NCI-H748 (cell line): ENCODE data around the gene FHIT.
"Not testable (repeated sequence)": the region's sequence is repeated elsewhere in the genome, so short reads cannot be mapped to it uniquely, and the experiment has no call there.

Source experiments
- DNase-seq: peaks from one replicate; lab custom pipeline; 2025; ENCODE audit not compliant: unreplicated experiment; lab: John Stamatoyannopoulos, UW

The FHIT gene

GRCh38 chr3:60585918-60586317, 665.3 kb downstream of the FHIT start:
- no peak for DNase-seq

GRCh38 chr3:60584250-60584649, 667.0 kb downstream of the FHIT start:
- DNase-seq: no peak

GRCh38 chr3:60582288-60582687, 669.0 kb downstream of the FHIT start:
- DNase-seq: peak; percentile 11

GRCh38 chr3:60580809-60581208, 670.4 kb downstream of the FHIT start:
- no peak for DNase-seq

GRCh38 chr3:60579734-60580133, 671.5 kb downstream of the FHIT start:
- DNase-seq: no peak

GRCh38 chr3:60578936-60579335, 672.3 kb downstream of the FHIT start:
- DNase-seq: no peak

- no peak for DNase-seq
These were observed 673.7 kb downstream of the FHIT start for GRCh38 chr3:60577601-60578000.

GRCh38 chr3:60575718-60576272, 675.5 kb downstream of the FHIT start:
- no peak for DNase-seq

- DNase-seq: no peak
These were observed 677.0 kb downstream of the FHIT start for GRCh38 chr3:60574046-60574769.

- DNase-seq: no peak
These were observed 677.8 kb downstream of the FHIT start for GRCh38 chr3:60573494-60573893.

- DNase-seq: no peak
These were observed 679.7 kb downstream of the FHIT start for GRCh38 chr3:60571511-60571910.

- no peak for DNase-seq
These were observed 694.1 kb downstream of the FHIT start for GRCh38 chr3:60557122-60557521.

- no peak for DNase-seq
These were observed 695.4 kb downstream of the FHIT start for GRCh38 chr3:60555686-60556354.

GRCh38 chr3:60553144-60553543, 698.1 kb downstream of the FHIT start:
- DNase-seq: no peak

- no peak for DNase-seq
These were observed 698.7 kb downstream of the FHIT start for GRCh38 chr3:60552581-60552980.

- no peak for DNase-seq
These were observed 699.6 kb downstream of the FHIT start for GRCh38 chr3:60551455-60552209.

GRCh38 chr3:60549863-60550262, 701.4 kb downstream of the FHIT start:
- DNase-seq: no peak

GRCh38 chr3:60542995-60543394, 708.3 kb downstream of the FHIT start:
- no peak for DNase-seq

GRCh38 chr3:60539394-60539793, 711.9 kb downstream of the FHIT start:
- not testable (repeated sequence) for DNase-seq

- DNase-seq: peak; percentile 92
These were observed 714.8 kb downstream of the FHIT start for GRCh38 chr3:60536420-60536819.

- no peak for DNase-seq
These were observed 719.5 kb downstream of the FHIT start for GRCh38 chr3:60531759-60532158.

GRCh38 chr3:60528651-60529050, 722.6 kb downstream of the FHIT start:
- DNase-seq: no peak
